Loucy (cell line): ENCODE results near the gene BUD31.
A peak's percentile ranks its signal among the peaks of the same experiment; 100 is the strongest.

Experiments
- H2AFZ ChIP-seq: fragments of 200-600 bp; sonication (generic); 2 replicates; pipeline ENCODE4 v1.6.0; 2016; ENCODE audit warnings: antibody characterized with exemption, mild to moderate bottlenecking, low read length, moderate library complexity
- H3F3A ChIP-seq: fragments of 200-600 bp; 2 replicates; pipeline ENCODE4 v1.6.0; 2016; ENCODE audit warnings: antibody characterized with exemption, low read depth, mild to moderate bottlenecking
- H3K27me3 ChIP-seq: fragments of 200-600 bp; sonication (generic); 2 replicates; pipeline ENCODE4 v1.6.1; 2014; ENCODE audit warnings: low read length, mild to moderate bottlenecking; ENCODE audit not compliant: insufficient read depth, poor library complexity, severe bottlenecking
- H3K36me3 ChIP-seq: fragments of 200-600 bp; sonication (generic); 2 replicates; pipeline ENCODE4 v1.6.1; 2016; ENCODE audit warnings: low read length; ENCODE audit not compliant: insufficient read depth
- H3K4me1 ChIP-seq: fragments of 200-600 bp; sonication (generic); 2 replicates; pipeline ENCODE4 v1.5.1; 2014; ENCODE audit warnings: low read length, mild to moderate bottlenecking; ENCODE audit not compliant: insufficient read depth, poor library complexity, severe bottlenecking
- H3K4me2 ChIP-seq: fragments of 200-600 bp; sonication (generic); 2 replicates; pipeline ENCODE4 v1.6.0; 2014; ENCODE audit warnings: antibody characterized with exemption, low read length, low read depth, mild to moderate bottlenecking; ENCODE audit not compliant: poor library complexity, severe bottlenecking
- H3K4me3 ChIP-seq: fragments of 200-600 bp; sonication (generic); 2 replicates; pipeline ENCODE4 v1.5.1; 2014; ENCODE audit warnings: low read length, mild to moderate bottlenecking, mixed read lengths; ENCODE audit not compliant: poor library complexity, severe bottlenecking
- H3K79me2 ChIP-seq: fragments of 200-600 bp; sonication (generic); 2 replicates; pipeline ENCODE4 v1.6.1; 2014; ENCODE audit warnings: low read length; ENCODE audit not compliant: insufficient read depth
- H3K9ac ChIP-seq: fragments of 200-600 bp; sonication (generic); 2 replicates; pipeline ENCODE4 v1.6.0; 2014; ENCODE audit warnings: mild to moderate bottlenecking, low read depth, low read length, moderate library complexity; ENCODE audit not compliant: poor library complexity, severe bottlenecking
- H3K9me2 ChIP-seq: fragments of 200-600 bp; sonication (generic); replicated peaks from 2 replicates; pipeline ENCODE4 v1.6.1; 2016; ENCODE audit warnings: low read depth, low read length, mixed read lengths
- H3K9me3 ChIP-seq: fragments of 200-600 bp; sonication (generic); 2 replicates; pipeline ENCODE4 v1.6.1; 2014; ENCODE audit warnings: mild to moderate bottlenecking, antibody characterized with exemption, low read length, low read depth; ENCODE audit not compliant: insufficient read depth
- H4K20me1 ChIP-seq: fragments of 200-600 bp; sonication (generic); 2 replicates; pipeline ENCODE4 v1.6.0; 2014; ENCODE audit warnings: antibody characterized with exemption, low read length, mild to moderate bottlenecking; ENCODE audit not compliant: insufficient read depth, poor library complexity, severe bottlenecking
- EZH2phosphoT487 ChIP-seq: fragments of 200-600 bp; IDR thresholded peaks from 2 replicates; pipeline ENCODE4 v1.6.1; 2018; ENCODE audit warnings: antibody characterized with exemption, mild to moderate bottlenecking, moderate library complexity, borderline replicate concordance
- TF ChIP-seq, protein P1 (sequence below): fragments of 200-600 bp; sonication (generic); conservative IDR thresholded peaks from 2 replicates; pipeline ENCODE4 v1.5.1; 2014; ENCODE audit warnings: mild to moderate bottlenecking, antibody characterized with exemption, low read length

BUD31 gene

DNA sequence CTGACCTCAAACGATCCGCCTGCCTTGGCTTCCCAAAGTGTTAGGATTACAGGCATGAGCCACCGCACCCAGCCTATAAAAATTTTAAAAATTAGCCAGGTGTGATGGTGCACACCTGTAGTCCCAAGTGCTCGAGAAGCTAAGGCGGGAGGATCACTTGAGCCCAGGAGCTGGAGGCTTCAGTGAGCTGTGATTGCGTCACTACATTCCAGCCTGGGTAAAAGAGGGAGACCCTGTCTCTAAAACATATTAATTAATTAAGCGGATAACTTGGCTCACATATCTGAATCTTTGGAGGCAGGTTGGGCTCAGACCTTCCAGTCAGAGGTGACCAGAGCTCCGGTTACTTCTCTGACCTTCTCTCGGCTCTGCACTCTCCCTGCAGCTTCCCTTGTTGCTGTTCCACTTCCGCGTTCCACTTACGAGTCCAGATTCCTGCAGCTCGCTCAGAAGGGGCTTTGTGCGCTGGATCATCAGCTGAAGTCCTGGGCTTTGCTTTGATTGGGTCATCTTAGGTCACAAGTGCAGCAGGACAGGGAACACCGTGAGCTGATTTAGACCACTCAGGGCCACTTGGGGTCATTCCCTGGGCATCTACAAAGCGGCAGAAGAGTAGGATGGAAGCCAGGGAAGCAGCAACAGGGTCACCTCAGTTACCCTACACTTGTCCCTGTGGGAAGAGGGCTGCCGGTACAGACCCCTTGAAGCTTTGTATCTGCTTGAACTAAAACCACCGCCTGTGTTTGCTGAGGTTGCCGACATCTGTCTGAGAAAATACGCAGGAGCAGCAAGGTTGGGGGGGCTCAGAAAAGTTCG, 36.3 kb upstream of the BUD31 start:
- Histone ChIP-seq H3K36me3 (no peaks in the 10 kb centered on the region; the same call in 1 of the 2 replicates), H3K4me3 (no peak overlapping the region), H3K9ac (no peak overlapping the region), H3F3A (no peaks in the 10 kb centered on the region), H3K9me2 (no peaks in the 10 kb centered on the region), H3K4me1 (peaks cover 7% of the 10 kb centered on the region), H3K9me3 (no peaks in the 10 kb centered on the region), H3K27me3 (no peaks in the 10 kb centered on the region), H2AFZ (no peak overlapping the region), H3K79me2 (peaks cover 29% of the 10 kb centered on the region), H4K20me1 (peaks cover 16% of the 10 kb centered on the region), H3K4me2 (no peak overlapping the region)
- TF ChIP-seq EZH2phosphoT487 = no peak
- TF ChIP-seq, protein P1, sequence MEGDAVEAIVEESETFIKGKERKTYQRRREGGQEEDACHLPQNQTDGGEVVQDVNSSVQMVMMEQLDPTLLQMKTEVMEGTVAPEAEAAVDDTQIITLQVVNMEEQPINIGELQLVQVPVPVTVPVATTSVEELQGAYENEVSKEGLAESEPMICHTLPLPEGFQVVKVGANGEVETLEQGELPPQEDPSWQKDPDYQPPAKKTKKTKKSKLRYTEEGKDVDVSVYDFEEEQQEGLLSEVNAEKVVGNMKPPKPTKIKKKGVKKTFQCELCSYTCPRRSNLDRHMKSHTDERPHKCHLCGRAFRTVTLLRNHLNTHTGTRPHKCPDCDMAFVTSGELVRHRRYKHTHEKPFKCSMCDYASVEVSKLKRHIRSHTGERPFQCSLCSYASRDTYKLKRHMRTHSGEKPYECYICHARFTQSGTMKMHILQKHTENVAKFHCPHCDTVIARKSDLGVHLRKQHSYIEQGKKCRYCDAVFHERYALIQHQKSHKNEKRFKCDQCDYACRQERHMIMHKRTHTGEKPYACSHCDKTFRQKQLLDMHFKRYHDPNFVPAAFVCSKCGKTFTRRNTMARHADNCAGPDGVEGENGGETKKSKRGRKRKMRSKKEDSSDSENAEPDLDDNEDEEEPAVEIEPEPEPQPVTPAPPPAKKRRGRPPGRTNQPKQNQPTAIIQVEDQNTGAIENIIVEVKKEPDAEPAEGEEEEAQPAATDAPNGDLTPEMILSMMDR = no peak

DNA sequence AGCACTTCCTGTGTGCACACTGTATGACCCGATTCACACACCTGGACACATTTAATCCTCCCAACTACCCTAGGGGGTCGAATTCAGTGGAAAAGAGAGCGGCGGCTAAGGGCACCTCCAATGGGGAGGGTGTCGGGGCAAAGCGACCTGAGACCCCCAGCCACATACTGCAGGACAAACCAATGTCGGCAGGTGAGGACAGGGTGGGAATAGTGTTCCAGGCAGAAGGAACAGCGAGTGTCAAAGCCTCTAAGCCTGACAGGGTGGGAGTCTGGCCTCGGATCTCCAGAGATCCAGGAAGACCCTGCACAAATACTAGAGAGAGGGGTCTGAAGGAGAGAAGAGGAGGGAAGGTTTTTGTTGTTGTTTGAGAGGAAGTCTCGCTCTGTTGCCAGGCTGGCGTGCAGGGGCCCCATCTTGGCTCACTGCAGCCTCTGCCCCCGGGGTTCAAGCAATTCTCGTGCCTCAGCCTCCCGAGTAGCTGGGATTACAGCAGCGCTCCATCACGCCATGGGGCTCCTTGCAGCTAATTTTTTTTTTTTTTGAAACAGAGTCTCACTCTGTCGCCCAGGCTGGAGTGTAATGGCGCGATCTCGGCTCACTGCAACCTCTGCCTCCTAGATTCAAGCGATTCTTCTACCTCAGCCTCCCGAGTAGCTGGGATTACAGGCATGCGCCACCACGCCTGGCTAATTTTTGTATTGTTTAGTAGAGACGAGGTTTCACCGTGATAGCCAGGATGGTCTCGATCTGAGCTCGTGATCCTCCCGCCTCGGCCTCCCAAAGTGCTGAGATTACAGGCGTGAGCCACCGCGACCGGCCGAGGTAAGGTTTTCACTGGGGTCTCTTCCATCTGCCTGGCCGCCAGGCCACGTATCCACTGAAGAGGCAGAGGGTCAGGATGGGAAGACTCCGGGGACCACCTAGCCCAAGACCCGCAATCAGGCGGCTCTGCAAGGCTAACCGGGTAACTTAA, 35.4 kb upstream of the BUD31 start:
- peaks cover 37% of the 10 kb centered on the region for H3K79me2 ChIP-seq
- H2AFZ ChIP-seq = peak overlapping the region; percentile 99
- H3K9me3 ChIP-seq = no peaks in the 10 kb centered on the region
- H4K20me1 ChIP-seq = peaks cover 20% of the 10 kb centered on the region
- peaks cover 7% of the 10 kb centered on the region for H3K4me1 ChIP-seq
- peak overlapping the region; percentile 94 for H3K9ac ChIP-seq
- no peaks in the 10 kb centered on the region for H3K9me2 ChIP-seq
- no peak for TF ChIP-seq EZH2phosphoT487
- TF ChIP-seq, protein P1 = no peak
- no peaks in the 10 kb centered on the region for H3K27me3 ChIP-seq
- H3K4me3 ChIP-seq = peak overlapping the region; percentile 92
- H3K4me2 ChIP-seq = peak overlapping the region; percentile 64
- peaks cover 4% of the 10 kb centered on the region; the same call in 1 of the 2 replicates for H3K36me3 ChIP-seq
- no peaks in the 10 kb centered on the region for H3F3A ChIP-seq

DNA sequence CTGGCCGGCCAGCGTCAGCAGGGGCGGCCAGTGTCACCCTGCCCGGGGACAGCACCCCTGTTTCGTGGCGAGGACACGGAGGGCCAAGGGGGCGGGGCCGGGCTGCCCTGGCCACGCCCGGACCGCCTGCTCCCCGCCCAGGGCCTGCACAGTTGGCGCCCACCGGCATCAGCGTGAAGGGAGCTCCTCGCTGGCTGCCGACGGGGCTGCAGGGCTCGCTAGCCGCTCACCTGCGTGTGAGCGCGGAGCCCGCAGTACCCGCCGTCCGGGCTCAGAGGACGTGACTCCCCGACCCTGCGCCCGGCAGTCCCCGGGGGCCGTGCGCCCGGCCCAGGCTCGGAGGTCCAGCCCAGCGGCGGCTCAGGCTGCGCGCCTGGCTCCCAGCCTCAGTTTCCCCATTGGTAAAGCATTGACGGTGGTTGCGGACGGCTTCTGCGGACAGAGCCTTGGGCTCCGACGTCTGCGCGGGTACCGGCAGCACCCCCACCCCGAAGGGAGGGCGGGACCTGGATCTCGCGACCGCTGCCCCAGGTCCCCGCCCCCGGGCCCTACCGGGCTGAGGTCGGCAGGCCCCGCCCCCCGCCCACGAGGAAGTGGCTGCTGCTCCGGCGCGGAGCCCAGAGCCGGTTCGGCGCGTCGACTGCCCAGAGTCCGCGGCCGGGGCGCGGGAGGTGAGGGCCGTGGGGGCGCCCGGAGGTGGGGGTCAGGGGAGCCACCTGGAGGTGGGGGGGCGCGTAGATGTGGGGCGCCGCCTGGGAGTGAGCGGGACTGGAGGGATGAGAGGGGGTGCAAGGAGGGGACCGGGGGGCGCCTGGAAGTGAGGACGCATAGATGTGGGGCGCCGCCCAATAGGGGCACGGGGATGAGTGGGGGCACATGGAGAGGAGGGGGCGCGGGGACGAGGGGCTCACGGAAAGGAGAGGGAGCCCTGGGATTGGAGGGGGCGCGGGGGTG, 34.4 kb upstream of the BUD31 start, which contains the start of gene ARPC1B:
TSS of gene ARPC1B (plus strand) at position 620 of the 954 bp plus-strand sequence. CDS start 10,985 bp downstream, outside the sequence.
- peak within 1 kb of the TSS; percentile 64 for H3K4me2 ChIP-seq
- peak within 1 kb of the TSS; percentile 92 for H3K4me3 ChIP-seq
- no peaks in the 10 kb centered on the region for H3K9me2 ChIP-seq
- H3K4me1 ChIP-seq = peaks cover 13% of the 10 kb centered on the region
- TF ChIP-seq, protein P1 = no peak
- no peak for TF ChIP-seq EZH2phosphoT487
- H3F3A ChIP-seq = no peaks in the 10 kb centered on the region
- peak within 1 kb of the TSS; percentile 94 for H3K9ac ChIP-seq
- peaks cover 43% of the 10 kb centered on the region for H3K79me2 ChIP-seq
- H4K20me1 ChIP-seq = peaks cover 20% of the 10 kb centered on the region
- H3K27me3 ChIP-seq = no peaks in the 10 kb centered on the region
- peak within 1 kb of the TSS; percentile 99 for H2AFZ ChIP-seq
- peaks cover 4% of the 10 kb centered on the region; the same call in 1 of the 2 replicates for H3K36me3 ChIP-seq
- no peaks in the 10 kb centered on the region for H3K9me3 ChIP-seq
